RWPE1 (cell line): Measurements from ENCODE around the gene INSIG1.

ENCODE experiments used
- CTCF ChIA-PET: fragments of 350-600 bp; sonication (Branson Sonifier 250); formaldehyde crosslinking; extraction: SDS; loops from one replicate; lab custom pipeline; 2021; lab: Yijun Ruan, JAX
- POLR2A ChIA-PET: fragments of 400-600 bp; formaldehyde crosslinking; extraction: SDS; loops from one replicate; lab custom pipeline; 2020; ENCODE audit warnings: antibody characterized with exemption; ENCODE audit not compliant: low non-redundant PET; lab: Yijun Ruan, JAX
- DNase-seq: peaks from one replicate; pipeline ENCODE4 v3.0.0; 2012; ENCODE audit warnings: low spot score
- H3K27ac ChIP-seq: fragments of 450-650 bp; 2 replicates; pipeline ENCODE4 v1.5.1; 2017
- CTCF ChIP-seq: fragments of 450-650 bp; conservative IDR thresholded peaks from 2 replicates; pipeline ENCODE4 v1.5.1; 2017; ENCODE audit warnings: low read depth, mild to moderate bottlenecking

INSIG1 gene

DNA sequence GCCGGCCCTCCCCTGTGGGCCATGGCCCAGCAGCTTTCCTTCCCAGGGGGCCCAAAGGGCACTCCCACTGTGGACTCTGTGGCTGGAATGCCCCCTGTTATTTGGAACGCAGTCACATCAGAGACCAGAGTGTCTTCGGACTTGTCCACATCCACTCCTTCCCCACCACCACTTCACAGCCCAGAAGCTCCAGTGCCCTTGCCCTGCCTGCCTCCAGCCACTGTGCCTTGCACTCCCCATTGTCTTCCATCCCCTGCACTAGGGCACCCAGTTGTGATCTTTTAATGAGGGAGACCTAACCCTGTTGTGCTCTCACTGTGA lies 19.4 kb downstream of the INSIG1 start:
- ChIA-PET CTCF (no interaction called here), POLR2A (no interaction called here)
- H3K27ac ChIP-seq, result no peak overlapping the region
- TF ChIP-seq CTCF, result no peak
- DNase-seq, result no peak

- ChIA-PET CTCF (no interaction called here), POLR2A (no interaction called here)
- no peak overlapping the region for H3K27ac ChIP-seq
- no peak for DNase-seq
- no peak for TF ChIP-seq CTCF
Measured at GRCh38 chr7:155318245-155318644, 20.6 kb downstream of the INSIG1 start.

DNA sequence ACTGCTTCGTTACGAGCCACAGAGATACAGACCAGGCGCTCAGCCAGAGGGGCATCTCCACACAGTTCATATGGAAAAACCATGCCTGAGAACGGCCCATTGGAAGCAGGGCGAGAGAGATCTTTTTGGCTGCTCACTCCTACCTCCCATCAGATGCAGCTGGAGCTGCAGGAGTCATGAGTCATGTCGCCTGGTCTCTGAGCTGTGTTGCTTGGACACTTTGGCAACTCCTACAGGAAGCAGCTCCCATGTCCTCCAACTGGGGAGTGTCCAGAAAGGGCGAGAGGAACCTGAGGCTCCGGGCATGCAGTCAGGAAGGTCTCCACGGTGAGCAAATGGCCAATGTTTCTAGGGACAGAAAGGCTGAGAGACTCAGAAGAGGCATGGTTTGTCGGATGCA lies 24.9 kb downstream of the INSIG1 start:
- CTCF ChIA-PET, result interaction anchor here (0.7 kb wide), 1 partner anchor 9 kb away, joined by 3 read pairs; no protein-coding TSS in a partner anchor
- TF ChIP-seq CTCF, result no peak
- DNase-seq, result no peak
- POLR2A ChIA-PET, result no interaction called here
- H3K27ac ChIP-seq, result no peak overlapping the region

DNA sequence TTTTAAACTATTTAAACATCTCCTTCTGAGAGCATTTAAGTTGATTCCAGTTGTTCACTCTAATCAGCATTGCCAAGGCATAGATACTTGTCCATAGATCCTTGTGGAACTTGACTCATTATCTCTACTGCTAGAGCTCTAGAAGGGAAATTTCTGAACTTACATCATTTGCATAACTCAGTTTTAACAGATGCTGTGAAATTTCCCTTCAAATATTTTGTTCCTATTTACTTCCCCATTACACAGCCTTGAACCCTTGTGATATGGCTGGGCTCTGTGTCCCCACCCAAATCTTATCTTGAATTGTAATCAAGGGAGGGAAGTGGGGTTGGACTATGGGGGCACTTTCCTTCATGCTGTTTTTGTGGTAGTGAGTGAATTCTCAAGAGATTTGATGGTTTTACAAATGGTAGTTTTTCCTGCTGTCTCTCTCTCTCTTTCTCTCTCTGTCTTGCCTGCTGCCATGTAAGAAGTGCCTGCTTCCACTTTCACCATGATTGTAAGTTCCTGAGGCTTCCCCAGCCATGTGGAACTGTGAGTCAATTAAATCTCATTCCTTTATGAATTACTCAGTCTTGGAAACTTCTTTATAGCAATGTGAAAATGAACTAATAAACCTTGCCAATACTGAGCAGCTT lies 25.4 kb downstream of the INSIG1 start:
- no peak for TF ChIP-seq CTCF
- DNase-seq, result no peak
- POLR2A ChIA-PET, result no interaction called here
- no peak overlapping the region for H3K27ac ChIP-seq
- CTCF ChIA-PET, result interaction anchor here (0.7 kb wide), 1 partner anchor 8 kb away, joined by 3 read pairs; no protein-coding TSS in a partner anchor

- DNase-seq, result no peak
- TF ChIP-seq CTCF, result no peak
- ChIA-PET CTCF (no interaction called here), POLR2A (no interaction called here)
- no peak overlapping the region for H3K27ac ChIP-seq
Measured at GRCh38 chr7:155324012-155324917, 26.6 kb downstream of the INSIG1 start.

DNA sequence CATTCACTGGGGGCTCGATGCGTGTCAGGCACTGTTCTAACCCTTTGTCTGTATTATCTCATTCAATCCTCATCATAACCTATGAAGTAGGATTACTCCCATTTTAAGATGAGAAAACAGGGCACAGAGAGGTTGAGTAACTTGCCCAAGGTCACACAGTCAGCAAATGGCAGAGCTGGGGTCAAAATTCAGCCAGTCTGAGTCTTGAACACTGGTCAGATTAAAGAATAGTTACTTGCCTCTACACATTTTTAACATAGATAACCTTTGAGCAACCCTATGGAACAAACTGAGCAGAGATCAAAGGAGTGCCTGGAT lies 27.2 kb downstream of the INSIG1 start:
- POLR2A ChIA-PET, result no interaction called here
- no peak for TF ChIP-seq CTCF
- no peak overlapping the region for H3K27ac ChIP-seq
- no peak for DNase-seq
- CTCF ChIA-PET, result no interaction called here
